HL-60 (cell line): ENCODE measurements around the gene RAPSN.

ENCODE experiments used
- CTCF ChIP-seq: IDR thresholded peaks from one replicate; pipeline ENCODE4 v1.5.1; 2011; ENCODE audit warnings: low read length, control low read depth, inconsistent platforms; ENCODE audit not compliant: insufficient read depth
- GABPA ChIP-seq: IDR thresholded peaks from 2 replicates; pipeline ENCODE4 v1.6.1; 2012; ENCODE audit warnings: low read depth
- POLR2AphosphoS5 ChIP-seq: IDR thresholded peaks from 2 replicates; pipeline ENCODE4 v1.6.1; 2012; ENCODE audit warnings: low read depth
- REST ChIP-seq: IDR thresholded peaks from 2 replicates; pipeline ENCODE4 v1.6.1; 2012; ENCODE audit warnings: low read depth; ENCODE audit not compliant: insufficient replicate concordance

- TF ChIP-seq CTCF (no peak), POLR2AphosphoS5 (no peak), REST (no peak), GABPA (no peak)
Observed at GRCh38 chr11:47398011-47398410, 50.9 kb downstream of the RAPSN start.
